ENCODE results near the gene ARFIP1.

DNA sequence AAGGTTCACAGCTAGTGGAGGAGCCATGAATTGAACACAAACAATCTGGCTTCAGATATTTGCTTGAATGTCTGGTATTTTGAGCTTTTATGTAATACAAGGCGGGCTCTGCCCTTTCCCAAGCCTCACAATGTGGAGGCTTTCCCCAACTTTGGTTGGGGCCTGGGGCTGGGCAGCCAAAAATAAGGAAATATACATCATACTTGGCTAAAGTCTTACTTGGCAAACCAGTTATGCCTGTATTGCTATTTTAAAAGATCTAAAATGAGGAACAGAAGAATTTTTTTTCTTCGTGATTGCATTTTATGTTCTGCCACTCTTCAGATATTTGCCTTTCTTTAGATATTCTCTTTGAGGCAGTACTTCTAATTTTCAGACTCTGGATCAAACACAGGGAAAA, 26.1 kb downstream of the ARFIP1 start:
- TF ChIP-seq, protein P1, sequence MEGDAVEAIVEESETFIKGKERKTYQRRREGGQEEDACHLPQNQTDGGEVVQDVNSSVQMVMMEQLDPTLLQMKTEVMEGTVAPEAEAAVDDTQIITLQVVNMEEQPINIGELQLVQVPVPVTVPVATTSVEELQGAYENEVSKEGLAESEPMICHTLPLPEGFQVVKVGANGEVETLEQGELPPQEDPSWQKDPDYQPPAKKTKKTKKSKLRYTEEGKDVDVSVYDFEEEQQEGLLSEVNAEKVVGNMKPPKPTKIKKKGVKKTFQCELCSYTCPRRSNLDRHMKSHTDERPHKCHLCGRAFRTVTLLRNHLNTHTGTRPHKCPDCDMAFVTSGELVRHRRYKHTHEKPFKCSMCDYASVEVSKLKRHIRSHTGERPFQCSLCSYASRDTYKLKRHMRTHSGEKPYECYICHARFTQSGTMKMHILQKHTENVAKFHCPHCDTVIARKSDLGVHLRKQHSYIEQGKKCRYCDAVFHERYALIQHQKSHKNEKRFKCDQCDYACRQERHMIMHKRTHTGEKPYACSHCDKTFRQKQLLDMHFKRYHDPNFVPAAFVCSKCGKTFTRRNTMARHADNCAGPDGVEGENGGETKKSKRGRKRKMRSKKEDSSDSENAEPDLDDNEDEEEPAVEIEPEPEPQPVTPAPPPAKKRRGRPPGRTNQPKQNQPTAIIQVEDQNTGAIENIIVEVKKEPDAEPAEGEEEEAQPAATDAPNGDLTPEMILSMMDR (IDR thresholded peaks at IDR 0.05; ENCODE audit: control extremely low read depth in 1 of 3, insufficient read depth in 1 of 3, low read depth in 1 of 3, low read length in 3 of 3): no peak
- no peak for TF ChIP-seq KDM1A (IDR thresholded peaks at IDR 0.05; ENCODE audit: borderline replicate concordance, low read length)
- TF ChIP-seq EGR1 (IDR thresholded peaks at IDR 0.05; ENCODE audit: borderline replicate concordance, low read depth, low read length): no peak
- no peak for TF ChIP-seq ZNF274 (IDR thresholded peaks at IDR 0.05; ENCODE audit: borderline replicate concordance, extremely low read depth, low read length)
- no peak for TF ChIP-seq EP300 (IDR thresholded peaks at IDR 0.05; ENCODE audit: borderline replicate concordance in 1 of 2, low read depth in 2 of 2, low read length in 2 of 2)
